ENCODE data around the gene TBC1D23.

TBC1D23 gene

DNA sequence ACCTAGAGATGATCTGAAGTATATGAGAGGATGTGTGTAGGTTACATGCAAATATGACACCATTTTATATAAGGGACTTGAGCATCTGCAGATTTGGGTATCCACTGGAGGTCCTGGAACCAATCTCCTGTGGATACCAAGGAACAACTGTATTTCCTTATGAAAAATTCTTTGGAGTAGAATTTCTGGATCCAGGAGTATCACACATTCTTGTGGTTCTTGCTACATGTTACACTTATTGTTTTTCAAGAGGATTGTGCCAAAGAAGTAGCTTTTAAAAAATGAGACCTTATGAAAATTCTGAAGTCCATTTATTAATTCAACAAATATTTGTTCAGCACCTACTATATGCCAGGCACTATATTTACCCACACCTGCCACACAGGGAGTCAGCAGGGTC lies 15.7 kb upstream of the TBC1D23 start:
- TF ChIP-seq EZH2 (IDR thresholded peaks at IDR 0.05) (no peak), POLR2AphosphoS5 (IDR thresholded peaks at IDR 0.05; ENCODE audit: borderline replicate concordance, low read depth, low read length) (no peak), FOXP2 (optimal IDR thresholded peaks at IDR 0.05; ENCODE audit: control extremely low read depth, extremely low read length, insufficient read depth) (no peak)
- no peaks in the 10 kb centered on the region for H3K36me3 ChIP-seq (ENCODE audit: insufficient read depth, low read length)
- H3K4me3 ChIP-seq, result no peak overlapping the region
- no peak for DNase-seq (ENCODE audit: low read depth, low spot score)
- no peaks in the 10 kb centered on the region for H3K9me3 ChIP-seq (ENCODE audit: low read depth, low read length)
- H3K9ac ChIP-seq (ENCODE audit: insufficient read length), result no peak overlapping the region
- H3K27ac ChIP-seq, result no peak overlapping the region

- H3K4me3 ChIP-seq, result no peak overlapping the region
- no peaks in the 10 kb centered on the region for H3K9me3 ChIP-seq (ENCODE audit: low read depth, low read length)
- no peak overlapping the region for H3K9ac ChIP-seq (ENCODE audit: insufficient read length)
- H3K27ac ChIP-seq, result no peak overlapping the region
- TF ChIP-seq FOXP2 (optimal IDR thresholded peaks at IDR 0.05; ENCODE audit: control extremely low read depth, extremely low read length, insufficient read depth) (no peak), EZH2 (IDR thresholded peaks at IDR 0.05) (no peak), POLR2AphosphoS5 (IDR thresholded peaks at IDR 0.05; ENCODE audit: borderline replicate concordance, low read depth, low read length) (no peak)
- no peak for DNase-seq (ENCODE audit: low read depth, low spot score)
- H3K36me3 ChIP-seq (ENCODE audit: insufficient read depth, low read length), result no peaks in the 10 kb centered on the region
These were observed 14.9 kb upstream of the TBC1D23 start for GRCh38 chr3:100245927-100246326.

- H3K27ac ChIP-seq, result no peak overlapping the region
- no peaks in the 10 kb centered on the region for H3K9me3 ChIP-seq (ENCODE audit: low read depth, low read length)
- H3K36me3 ChIP-seq (ENCODE audit: insufficient read depth, low read length), result no peaks in the 10 kb centered on the region
- DNase-seq (ENCODE audit: low read depth, low spot score), result no peak
- TF ChIP-seq EZH2 (IDR thresholded peaks at IDR 0.05) (no peak), FOXP2 (optimal IDR thresholded peaks at IDR 0.05; ENCODE audit: control extremely low read depth, extremely low read length, insufficient read depth) (no peak), POLR2AphosphoS5 (IDR thresholded peaks at IDR 0.05; ENCODE audit: borderline replicate concordance, low read depth, low read length) (no peak)
- no peak overlapping the region for H3K4me3 ChIP-seq
- H3K9ac ChIP-seq (ENCODE audit: insufficient read length), result no peak overlapping the region
These were observed 13.8 kb upstream of the TBC1D23 start for GRCh38 chr3:100246999-100247398.

GRCh38 chr3:100252001-100252400 lies 8.8 kb upstream of the TBC1D23 start:
- H3K27ac ChIP-seq, result no peak overlapping the region
- H3K4me3 ChIP-seq, result no peak overlapping the region
- no peak overlapping the region for H3K9ac ChIP-seq (ENCODE audit: insufficient read length)
- H3K9me3 ChIP-seq (ENCODE audit: low read depth, low read length), result no peaks in the 10 kb centered on the region
- H3K36me3 ChIP-seq (ENCODE audit: insufficient read depth, low read length), result no peaks in the 10 kb centered on the region
- TF ChIP-seq FOXP2 (optimal IDR thresholded peaks at IDR 0.05; ENCODE audit: control extremely low read depth, extremely low read length, insufficient read depth) (no peak), EZH2 (IDR thresholded peaks at IDR 0.05) (no peak), POLR2AphosphoS5 (IDR thresholded peaks at IDR 0.05; ENCODE audit: borderline replicate concordance, low read depth, low read length) (no peak)
- no peak for DNase-seq (ENCODE audit: low read depth, low spot score)

DNA sequence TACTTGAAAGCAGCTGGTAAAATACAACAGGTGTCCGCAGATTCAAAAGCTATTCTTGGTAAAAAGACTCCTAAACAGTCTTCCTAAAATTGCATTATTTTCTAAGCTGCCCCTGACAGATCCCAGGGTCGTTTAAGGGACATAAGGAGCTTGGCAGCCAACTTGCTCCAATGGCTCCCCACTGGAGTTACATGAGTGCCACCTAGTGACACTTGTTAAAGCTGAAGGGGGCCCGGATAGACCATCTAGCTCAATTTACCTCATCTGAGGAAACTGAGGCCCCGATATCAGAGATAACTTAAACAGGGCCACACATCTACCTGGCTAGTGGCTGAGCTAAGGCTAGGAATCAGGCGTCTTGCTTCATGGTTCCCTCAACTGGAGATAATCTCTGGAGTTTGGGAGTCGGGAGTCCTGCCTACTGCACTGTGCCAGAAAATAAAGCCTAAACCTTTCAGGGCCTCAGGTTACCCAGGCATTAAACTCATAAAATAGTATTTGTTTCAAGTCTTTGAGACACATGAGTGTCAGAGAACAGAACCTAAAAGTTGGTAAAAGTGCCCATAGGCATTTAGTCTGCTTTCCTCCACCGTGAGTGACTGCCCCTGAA lies 6.5 kb upstream of the TBC1D23 start:
- peak; percentile 47 for DNase-seq (ENCODE audit: low read depth, low spot score)
- TF ChIP-seq FOXP2 (optimal IDR thresholded peaks at IDR 0.05; ENCODE audit: control extremely low read depth, extremely low read length, insufficient read depth), result no peak
- TF ChIP-seq EZH2 (IDR thresholded peaks at IDR 0.05), result no peak
- TF ChIP-seq POLR2AphosphoS5 (IDR thresholded peaks at IDR 0.05; ENCODE audit: borderline replicate concordance, low read depth, low read length), result no peak
- Histone ChIP-seq H3K36me3 (ENCODE audit: insufficient read depth, low read length) (no peaks in the 10 kb centered on the region), H3K4me3 (no peak overlapping the region), H3K9ac (ENCODE audit: insufficient read length) (no peak overlapping the region), H3K9me3 (ENCODE audit: low read depth, low read length) (no peaks in the 10 kb centered on the region), H3K27ac (no peak overlapping the region)

DNA sequence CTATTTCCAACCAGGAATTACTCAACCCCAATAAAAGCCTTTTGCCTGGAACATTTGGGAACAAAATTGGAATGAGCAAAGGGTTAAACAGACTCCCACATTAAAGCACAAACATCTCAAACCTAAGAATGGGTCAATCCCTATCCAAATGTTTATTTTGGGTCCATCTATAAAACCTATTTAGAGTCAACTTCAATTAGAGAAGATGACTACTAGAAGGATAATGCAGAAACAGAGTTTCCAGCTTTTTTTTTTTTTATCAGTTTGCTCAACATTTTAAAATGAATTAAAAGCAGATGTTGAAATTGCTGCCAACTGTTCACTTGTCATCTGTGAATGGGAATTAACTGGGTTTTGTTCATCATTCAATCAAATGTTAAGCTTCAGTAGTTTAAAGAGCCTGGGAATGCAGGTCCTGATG lies 4.1 kb upstream of the TBC1D23 start:
- H3K9me3 ChIP-seq (ENCODE audit: low read depth, low read length), result no peaks in the 10 kb centered on the region
- no peak overlapping the region for H3K9ac ChIP-seq (ENCODE audit: insufficient read length)
- DNase-seq (ENCODE audit: low read depth, low spot score), result peak; percentile 55
- no peaks in the 10 kb centered on the region for H3K36me3 ChIP-seq (ENCODE audit: insufficient read depth, low read length)
- TF ChIP-seq POLR2AphosphoS5 (IDR thresholded peaks at IDR 0.05; ENCODE audit: borderline replicate concordance, low read depth, low read length) (no peak), FOXP2 (optimal IDR thresholded peaks at IDR 0.05; ENCODE audit: control extremely low read depth, extremely low read length, insufficient read depth) (no peak), EZH2 (IDR thresholded peaks at IDR 0.05) (no peak)
- H3K27ac ChIP-seq, result peak overlapping the region; percentile 82; the same call in 1 of the 2 replicates
- H3K4me3 ChIP-seq, result peak overlapping the region; percentile 43

DNA sequence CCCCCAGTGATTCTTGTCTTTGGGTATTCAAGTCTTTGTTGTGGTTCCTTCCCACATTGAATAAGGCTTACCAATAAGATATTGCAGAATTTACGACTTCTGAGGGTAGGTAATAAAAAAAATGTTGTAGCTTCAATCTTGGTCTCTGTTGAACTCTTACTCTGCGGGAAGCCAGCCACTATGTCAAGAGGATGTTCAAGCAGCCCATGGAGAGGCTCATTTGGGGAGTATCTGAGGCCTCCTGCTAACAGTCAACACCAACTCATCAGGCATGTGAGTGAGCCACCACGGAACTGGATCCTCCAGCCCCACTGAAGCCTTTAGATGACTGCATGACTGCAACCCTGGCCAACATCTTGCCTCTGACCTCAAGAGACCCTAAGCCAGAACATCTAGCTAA lies 3.2 kb upstream of the TBC1D23 start:
- Histone ChIP-seq H3K9ac (ENCODE audit: insufficient read length) (no peak overlapping the region), H3K4me3 (peak overlapping the region; percentile 43), H3K36me3 (ENCODE audit: insufficient read depth, low read length) (no peaks in the 10 kb centered on the region), H3K9me3 (ENCODE audit: low read depth, low read length) (no peaks in the 10 kb centered on the region), H3K27ac (peak overlapping the region; percentile 82)
- TF ChIP-seq POLR2AphosphoS5 (IDR thresholded peaks at IDR 0.05; ENCODE audit: borderline replicate concordance, low read depth, low read length) (no peak), FOXP2 (optimal IDR thresholded peaks at IDR 0.05; ENCODE audit: control extremely low read depth, extremely low read length, insufficient read depth) (peak; percentile 53), EZH2 (IDR thresholded peaks at IDR 0.05) (no peak)
- DNase-seq (ENCODE audit: low read depth, low spot score), result no peak

DNA sequence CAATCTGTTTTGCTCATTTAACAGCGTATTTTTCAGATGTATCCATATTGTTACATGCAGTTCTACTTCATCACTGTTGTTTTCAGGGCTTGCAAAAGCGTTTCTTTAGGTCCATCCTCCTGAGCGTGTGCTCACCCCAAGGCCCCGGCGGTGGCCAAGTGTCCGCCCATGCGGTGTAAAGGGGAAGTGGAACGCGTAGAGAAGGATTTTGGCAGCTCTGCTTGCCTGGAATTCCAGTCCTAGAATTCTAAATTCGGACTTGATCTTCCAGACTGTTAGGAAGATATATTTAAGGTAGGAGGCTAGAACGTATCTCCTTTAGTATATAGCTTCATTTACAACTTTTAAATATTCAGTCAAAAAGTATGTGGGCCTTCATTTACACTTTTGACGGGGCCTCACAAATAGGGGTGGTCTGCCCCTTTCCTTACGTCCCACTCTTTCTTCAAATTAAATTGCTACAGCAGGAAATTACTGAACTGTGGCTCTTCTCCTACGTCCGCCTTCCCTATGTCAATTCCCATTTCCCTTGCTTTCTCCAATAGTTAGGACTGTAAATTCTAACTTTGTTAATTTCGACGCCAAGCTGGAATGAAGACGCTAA lies 609 bp upstream of the TBC1D23 start:
- peak overlapping the region; percentile 90 for H3K4me3 ChIP-seq
- no peaks in the 10 kb centered on the region for H3K9me3 ChIP-seq (ENCODE audit: low read depth, low read length)
- TF ChIP-seq FOXP2 (optimal IDR thresholded peaks at IDR 0.05; ENCODE audit: control extremely low read depth, extremely low read length, insufficient read depth) (no peak), POLR2AphosphoS5 (IDR thresholded peaks at IDR 0.05; ENCODE audit: borderline replicate concordance, low read depth, low read length) (no peak), EZH2 (IDR thresholded peaks at IDR 0.05) (no peak)
- no peaks in the 10 kb centered on the region for H3K36me3 ChIP-seq (ENCODE audit: insufficient read depth, low read length)
- DNase-seq (ENCODE audit: low read depth, low spot score), result no peak
- peak overlapping the region; percentile 40 for H3K9ac ChIP-seq (ENCODE audit: insufficient read length)
- H3K27ac ChIP-seq, result peak overlapping the region; percentile 61; the same call in 1 of the 2 replicates
